ENCODE data around the gene MUC4. TPM values are rescaled to one million over a fixed set of nuclear protein-coding genes. Genes with fewer than 3 reads are reported as not detected.

Gene MUC4
- polyA plus RNA-seq, 1 donor from 2014 or later, result not detected

GRCh38 chr3:195815169-195815771, 3.5 kb upstream of the MUC4 start:
- no peaks in the 10 kb centered on the region for H3F3A ChIP-seq (ENCODE audit: insufficient read depth, low read length, poor library complexity, severe bottlenecking)
- H3K27me3 ChIP-seq (ENCODE audit: insufficient read depth, low read depth, low read length), result no peaks in the 10 kb centered on the region
- H3K9me2 ChIP-seq (ENCODE audit: insufficient read depth, low read length), result no peaks in the 10 kb centered on the region
- H3K27ac ChIP-seq (ENCODE audit: low read length), result no peak overlapping the region
- H3K36me3 ChIP-seq (ENCODE audit: insufficient read depth, low read length), result no peaks in the 10 kb centered on the region
- no peak overlapping the region for H3K9ac ChIP-seq (ENCODE audit: low read length)
- no peak overlapping the region for H3K4me3 ChIP-seq (ENCODE audit: low read length)
- no peaks in the 10 kb centered on the region for H3K79me2 ChIP-seq (replicated peaks; ENCODE audit: insufficient read depth, low read length)
- H3K4me2 ChIP-seq (ENCODE audit: low read length), result no peak overlapping the region
- TF ChIP-seq, protein P1, sequence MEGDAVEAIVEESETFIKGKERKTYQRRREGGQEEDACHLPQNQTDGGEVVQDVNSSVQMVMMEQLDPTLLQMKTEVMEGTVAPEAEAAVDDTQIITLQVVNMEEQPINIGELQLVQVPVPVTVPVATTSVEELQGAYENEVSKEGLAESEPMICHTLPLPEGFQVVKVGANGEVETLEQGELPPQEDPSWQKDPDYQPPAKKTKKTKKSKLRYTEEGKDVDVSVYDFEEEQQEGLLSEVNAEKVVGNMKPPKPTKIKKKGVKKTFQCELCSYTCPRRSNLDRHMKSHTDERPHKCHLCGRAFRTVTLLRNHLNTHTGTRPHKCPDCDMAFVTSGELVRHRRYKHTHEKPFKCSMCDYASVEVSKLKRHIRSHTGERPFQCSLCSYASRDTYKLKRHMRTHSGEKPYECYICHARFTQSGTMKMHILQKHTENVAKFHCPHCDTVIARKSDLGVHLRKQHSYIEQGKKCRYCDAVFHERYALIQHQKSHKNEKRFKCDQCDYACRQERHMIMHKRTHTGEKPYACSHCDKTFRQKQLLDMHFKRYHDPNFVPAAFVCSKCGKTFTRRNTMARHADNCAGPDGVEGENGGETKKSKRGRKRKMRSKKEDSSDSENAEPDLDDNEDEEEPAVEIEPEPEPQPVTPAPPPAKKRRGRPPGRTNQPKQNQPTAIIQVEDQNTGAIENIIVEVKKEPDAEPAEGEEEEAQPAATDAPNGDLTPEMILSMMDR (IDR thresholded peaks at IDR 0.05; ENCODE audit: poor library complexity, severe bottlenecking), result no peak
- TF ChIP-seq TAF1 (IDR thresholded peaks at IDR 0.05; ENCODE audit: low read depth), result no peak
- no peak for TF ChIP-seq REST (IDR thresholded peaks at IDR 0.05; ENCODE audit: borderline replicate concordance)
- TF ChIP-seq SMC3 (conservative IDR thresholded peaks at IDR 0.05; ENCODE audit: poor library complexity), result no peak
- TF ChIP-seq EP300 (conservative IDR thresholded peaks at IDR 0.05; ENCODE audit: poor library complexity, severe bottlenecking), result no peak
- TF ChIP-seq MXI1 (conservative IDR thresholded peaks at IDR 0.05; ENCODE audit: poor library complexity, severe bottlenecking), result no peak
- no peak for TF ChIP-seq EZH2 (IDR thresholded peaks at IDR 0.05; ENCODE audit: borderline replicate concordance, insufficient read depth, low read length, poor library complexity, severe bottlenecking)
- no peak for TF ChIP-seq POLR2AphosphoS5 (IDR thresholded peaks at IDR 0.05)
- TF ChIP-seq RAD21 (conservative IDR thresholded peaks at IDR 0.05), result no peak
- no peaks in the 10 kb centered on the region for H4K20me1 ChIP-seq (ENCODE audit: insufficient read depth)
- no peaks in the 10 kb centered on the region for H3K9me3 ChIP-seq (ENCODE audit: low read length)
- no peak overlapping the region for H2AFZ ChIP-seq (ENCODE audit: low read depth, low read length)

DNA sequence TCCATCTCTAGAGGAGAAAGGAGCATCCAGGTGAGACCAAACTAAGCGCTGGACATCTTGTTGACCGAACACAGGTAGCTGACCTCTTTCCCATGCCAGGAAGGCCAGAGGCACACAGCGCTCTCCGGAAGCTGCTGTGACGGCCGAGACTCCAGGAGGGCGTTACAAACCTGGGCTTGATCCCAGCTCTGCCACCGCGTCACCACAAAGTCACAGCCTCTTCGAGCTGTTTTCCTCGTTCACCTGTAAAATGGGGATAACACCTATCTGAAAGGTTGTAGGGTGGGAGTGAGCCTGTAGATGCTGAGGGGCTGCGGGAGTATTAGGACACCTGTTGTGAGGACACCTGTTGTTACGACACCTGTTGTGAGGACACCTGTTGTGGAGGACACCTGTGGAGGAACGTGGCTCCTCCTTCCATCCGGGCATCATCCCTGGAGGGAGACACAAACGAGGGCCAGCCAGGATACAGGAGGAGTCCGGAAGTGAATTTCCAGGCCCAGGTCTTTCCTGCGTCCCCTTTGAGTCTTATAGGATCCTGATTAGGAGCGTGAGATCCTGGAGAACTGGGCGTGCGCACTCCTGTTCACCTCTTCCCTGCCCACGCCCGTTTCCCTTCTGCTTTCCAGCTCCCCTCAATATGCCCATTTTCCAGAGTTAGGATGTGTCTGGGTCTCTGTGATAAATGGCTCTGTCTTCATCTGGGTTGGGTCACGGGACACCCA, 2.3 kb upstream of the MUC4 start:
- Histone ChIP-seq H2AFZ (ENCODE audit: low read depth, low read length) (no peak overlapping the region), H3K36me3 (ENCODE audit: insufficient read depth, low read length) (no peaks in the 10 kb centered on the region), H3K4me2 (ENCODE audit: low read length) (no peak overlapping the region), H3K9ac (ENCODE audit: low read length) (no peak overlapping the region), H3K27ac (ENCODE audit: low read length) (no peak overlapping the region), H3K9me3 (ENCODE audit: low read length) (no peaks in the 10 kb centered on the region), H3K4me3 (ENCODE audit: low read length) (no peak overlapping the region), H3K27me3 (ENCODE audit: insufficient read depth, low read depth, low read length) (no peaks in the 10 kb centered on the region), H3K9me2 (ENCODE audit: insufficient read depth, low read length) (no peaks in the 10 kb centered on the region), H3F3A (ENCODE audit: insufficient read depth, low read length, poor library complexity, severe bottlenecking) (no peaks in the 10 kb centered on the region), H4K20me1 (ENCODE audit: insufficient read depth) (no peaks in the 10 kb centered on the region), H3K79me2 (replicated peaks; ENCODE audit: insufficient read depth, low read length) (no peaks in the 10 kb centered on the region)
- no peak for TF ChIP-seq MXI1 (conservative IDR thresholded peaks at IDR 0.05; ENCODE audit: poor library complexity, severe bottlenecking)
- TF ChIP-seq EZH2 (IDR thresholded peaks at IDR 0.05; ENCODE audit: borderline replicate concordance, insufficient read depth, low read length, poor library complexity, severe bottlenecking), result no peak
- TF ChIP-seq, protein P1 (IDR thresholded peaks at IDR 0.05; ENCODE audit: poor library complexity, severe bottlenecking), result no peak
- no peak for TF ChIP-seq POLR2AphosphoS5 (IDR thresholded peaks at IDR 0.05)
- no peak for TF ChIP-seq EP300 (conservative IDR thresholded peaks at IDR 0.05; ENCODE audit: poor library complexity, severe bottlenecking)
